IMR-90 (cell line): ENCODE results near the gene DAG1. TPM values are rescaled to one million over a fixed set of nuclear protein-coding genes. Genes with fewer than 3 reads are reported as not detected.

Experiments used
- ATAC-seq: fragments of 200-7000 bp; cut with Tn5 transposase; 2 replicates; pipeline ENCODE4 v1.9.1; 2020; ENCODE audit warnings: low read depth, mild to moderate bottlenecking, moderate library complexity
- BruUV-seq: library from RNA; stranded (reverse); fragments of 400-500 nt; replicated peaks from 2 replicates; lab custom pipeline; 2021; lab: Mats Ljungman, UMichigan
- CTCF ChIA-PET: fragments of 300-600 bp; formaldehyde crosslinking; extraction: SDS; loops from one replicate; lab custom pipeline; 2021; ENCODE audit warnings: antibody characterized with exemption; lab: Yijun Ruan, JAX
- POLR2A ChIA-PET: fragments of 300-600 bp; sonication (Branson Sonifier 250); formaldehyde crosslinking; loops from one replicate; lab custom pipeline; 2022; ENCODE audit warnings: antibody characterized with exemption; ENCODE audit not compliant: unreplicated experiment; lab: Charles Lee
- DNase-seq: peaks from one replicate; pipeline ENCODE4 v3.0.0; 2013
- H2AFZ ChIP-seq: replicated peaks from 2 replicates; pipeline ENCODE3; 2013; ENCODE audit warnings: low read length, mild to moderate bottlenecking; ENCODE audit not compliant: poor library complexity
- H2AK5ac ChIP-seq: 2 replicates; pipeline ENCODE4 v1.6.1; 2013; ENCODE audit warnings: low read depth, low read length, inconsistent platforms
- H2AK9ac ChIP-seq: replicated peaks from 2 replicates; pipeline ENCODE3; 2013; ENCODE audit warnings: mild to moderate bottlenecking, low read depth, low read length, moderate library complexity; ENCODE audit not compliant: poor library complexity
- H2BK120ac ChIP-seq: 2 replicates; pipeline ENCODE4 v1.6.1; 2013; ENCODE audit warnings: low read depth, low read length, inconsistent platforms
- H2BK15ac ChIP-seq: 3 replicates; pipeline ENCODE4 v1.6.1; 2013; ENCODE audit warnings: low read depth, low read length, inconsistent platforms
- H2BK20ac ChIP-seq: 2 replicates; pipeline ENCODE4 v1.6.1; 2013; ENCODE audit warnings: low read depth, mild to moderate bottlenecking, inconsistent platforms, low read length, moderate library complexity
- H2BK5ac ChIP-seq: 2 replicates; pipeline ENCODE4 v1.6.1; 2013; ENCODE audit warnings: mild to moderate bottlenecking, low read depth, low read length, inconsistent platforms; ENCODE audit not compliant: poor library complexity, severe bottlenecking
- H3K14ac ChIP-seq: replicated peaks from 2 replicates; pipeline ENCODE4 v1.6.1; 2013; ENCODE audit warnings: low read depth, low read length, inconsistent platforms
- H3K18ac ChIP-seq: 2 replicates; pipeline ENCODE4 v1.6.1; 2013; ENCODE audit warnings: low read depth, low read length, control low read depth
- H3K23ac ChIP-seq: 2 replicates; pipeline ENCODE4 v1.6.1; 2013; ENCODE audit warnings: low read depth, low read length, inconsistent platforms
- H3K27ac ChIP-seq: 2 replicates; pipeline ENCODE4 v1.5.1; 2013; ENCODE audit warnings: mild to moderate bottlenecking, control low read depth, low read length; ENCODE audit not compliant: insufficient read depth
- H3K27me3 ChIP-seq: 2 replicates; pipeline ENCODE4 v1.6.1; 2013; ENCODE audit warnings: low read length; ENCODE audit not compliant: control insufficient read depth, insufficient read depth
- H3K36me3 ChIP-seq: 2 replicates; pipeline ENCODE4 v1.6.1; 2013; ENCODE audit warnings: low read length, mixed read lengths; ENCODE audit not compliant: control insufficient read depth, insufficient read depth
- H3K4ac ChIP-seq: 2 replicates; pipeline ENCODE4 v1.6.1; 2013; ENCODE audit warnings: low read depth, low read length, inconsistent platforms
- H3K4me1 ChIP-seq: 2 replicates; pipeline ENCODE4 v1.6.1; 2013; ENCODE audit warnings: low read length, mixed read lengths; ENCODE audit not compliant: control insufficient read depth, insufficient read depth
- H3K4me2 ChIP-seq: 2 replicates; pipeline ENCODE4 v1.6.1; 2013; ENCODE audit warnings: low read depth, mild to moderate bottlenecking, control low read depth, low read length, moderate library complexity
- H3K4me3 ChIP-seq: 2 replicates; pipeline ENCODE4 v1.5.1; 2013; ENCODE audit warnings: low read depth, mild to moderate bottlenecking, control low read depth, low read length, moderate library complexity; ENCODE audit not compliant: insufficient read depth
- H3K56ac ChIP-seq: 2 replicates; pipeline ENCODE4 v1.6.1; 2013; ENCODE audit warnings: low read length, inconsistent platforms; ENCODE audit not compliant: insufficient read depth; ENCODE audit errors: extremely low read depth
- H3K79me1 ChIP-seq, 2 experiments: 2 replicates each; pipeline ENCODE4 v1.6.1; 2013; ENCODE audit warnings: low read length in 2 of 2, inconsistent platforms in 1 of 2, low read depth in 1 of 2
- H3K9ac ChIP-seq: 2 replicates; pipeline ENCODE4 v1.6.1; 2013; ENCODE audit warnings: low read depth, low read length, control low read depth
- H3K9me1 ChIP-seq: 2 replicates; pipeline ENCODE4 v1.6.1; 2013; ENCODE audit warnings: low read length, inconsistent platforms; ENCODE audit not compliant: insufficient read depth
- H3K9me3 ChIP-seq: 2 replicates; pipeline ENCODE4 v1.6.1; 2013; ENCODE audit warnings: low read length; ENCODE audit not compliant: control insufficient read depth, insufficient read depth
- H4K20me1 ChIP-seq: 2 replicates; pipeline ENCODE4 v1.6.1; 2013; ENCODE audit warnings: low read length, inconsistent platforms; ENCODE audit not compliant: insufficient read depth
- H4K5ac ChIP-seq: 2 replicates; pipeline ENCODE4 v1.6.1; 2013; ENCODE audit warnings: mild to moderate bottlenecking, low read depth, low read length, control low read depth
- H4K8ac ChIP-seq, 2 experiments: 2 replicates each; pipeline ENCODE4 v1.6.1; 2013; ENCODE audit warnings: low read depth in 2 of 2, low read length in 2 of 2, control low read depth in 1 of 2, inconsistent platforms in 1 of 2
- H4K91ac ChIP-seq: 2 replicates; pipeline ENCODE4 v1.6.1; 2013; ENCODE audit warnings: low read depth, low read length, inconsistent platforms; ENCODE audit not compliant: insufficient read depth
- BHLHE40 ChIP-seq: fragments of 150-350 bp; IDR thresholded peaks from 2 replicates; pipeline ENCODE4 v1.6.1; 2016; ENCODE audit warnings: mild to moderate bottlenecking, low read depth, low read length
- WGBS, 2 experiments: methylation state at CpG; one replicate each; pipeline versions ENCODE4 v1.1.5 to v1.1.7; 2013; ENCODE audit warnings: missing lambda C conversion rate in 2 of 2; ENCODE audit not compliant: insufficient read length in 1 of 2; ENCODE audit errors: extremely low coverage in 2 of 2; 5-methylcytosine and 5-hydroxymethylcytosine counted together
- dilution Hi-C: fragments of 300-500 bp; cut with HindIII; formaldehyde crosslinking; loops from one replicate; pipeline ENCODE4 v1.14.3; 2018; ENCODE audit warnings: low sequenced_read_pairs; ENCODE audit not compliant: unreplicated experiment
- in situ Hi-C: fragments of 300-500 bp; cut with MboI; formaldehyde crosslinking; loops from 3 replicates; pipeline ENCODE4 v1.14.3; 2019; ENCODE audit warnings: low sequenced_read_pairs, inconsistent platforms, mixed read lengths
- intact Hi-C: fragments of 100-400 bp; cut with micrococcal nuclease; formaldehyde crosslinking; loops from 2 replicates; pipeline ENCODE4 v1.10.0; 2022
- polyA plus RNA-seq, 3 experiments: library from polyadenylated mRNA; depleted of rRNA; stranded (reverse); fragments of >200 nt; gene quantifications; 2 replicates each; pipeline ENCODE4 v1.2.3, GENCODE V29; 2012; ENCODE audit warnings: low replicate concordance in 1 of 3
- total RNA-seq: library from RNA; depleted of rRNA; stranded (reverse); fragments of >200 nt; gene quantifications from 2 replicates; pipeline ENCODE4 v1.2.3, GENCODE V29; 2012

DAG1 gene
- total and polyA plus RNA-seq, 2 of the 4 experiments (the other 2 are of a cell fraction), result 31.0 to 40.2 TPM

DNA sequence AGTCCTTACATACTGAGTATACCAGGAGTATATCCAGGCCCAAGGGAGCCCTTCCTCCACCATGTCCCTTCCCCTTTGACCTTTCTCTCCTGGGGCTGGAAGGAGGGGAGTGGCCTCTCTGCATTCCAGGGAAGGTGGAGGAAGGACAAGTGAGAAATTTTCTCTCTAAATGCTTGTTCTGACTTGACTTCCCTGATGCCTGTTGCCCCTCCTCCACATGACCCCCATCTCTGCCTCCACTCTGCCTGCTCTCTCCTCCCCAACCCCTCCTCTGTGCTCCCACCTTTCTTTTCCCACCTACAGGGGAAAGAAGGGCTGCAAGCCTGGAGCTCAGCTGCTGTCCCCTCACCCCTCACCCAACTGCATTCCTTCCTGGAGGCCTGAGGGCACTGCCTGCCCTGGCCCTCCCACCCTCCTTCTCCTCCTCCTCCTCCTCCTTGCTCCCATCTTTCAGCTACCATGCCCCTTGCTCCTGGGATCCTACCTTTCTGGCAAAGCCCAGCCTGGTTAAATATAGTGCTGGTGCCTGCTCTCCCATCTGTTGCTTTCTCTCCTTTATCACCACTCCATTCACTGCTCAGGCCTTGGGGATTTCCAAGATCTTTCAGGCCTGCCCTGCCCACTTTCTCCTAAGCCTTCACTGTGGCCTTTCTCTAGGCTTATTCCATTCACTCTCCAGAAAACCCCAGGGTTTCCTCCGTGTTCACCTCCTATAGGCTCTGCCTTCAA is 8.5 kb upstream of the DAG1 start:
- no TSS peak for BruUV-seq
- Histone ChIP-seq H3K9me3 (no peaks in the 10 kb centered on the region), H3K9ac (peak overlapping the region; percentile 44), H3K4me2 (no peak overlapping the region; the same call in 1 of the 2 replicates), H2AK5ac (peak overlapping the region; percentile 64; the same call in 1 of the 2 replicates), H3K56ac (peak overlapping the region; percentile 8; the same call in 1 of the 2 replicates), H3K23ac (peak overlapping the region; percentile 44; the same call in 1 of the 2 replicates), H2BK120ac (peak overlapping the region; percentile 64), H3K27ac (no peak overlapping the region), H3K14ac (peak overlapping the region; percentile 81), H2BK15ac (peak overlapping the region; percentile 45; the same call in 2 of the 3 replicates), H3K18ac (peak overlapping the region; percentile 59; the same call in 1 of the 2 replicates), H3K4me3 (no peak overlapping the region), H4K5ac (peak overlapping the region; percentile 77), H3K4ac (peak overlapping the region; percentile 84), H3K4me1 (peaks cover 18% of the 10 kb centered on the region), H3K36me3 (no peaks in the 10 kb centered on the region), H4K91ac (peak overlapping the region; percentile 72), H4K20me1 (no peaks in the 10 kb centered on the region), H3K27me3 (no peaks in the 10 kb centered on the region), H2AK9ac (peak overlapping the region; percentile 86), H2BK5ac (peak overlapping the region; percentile 77), H3K79me1 (no peaks in the 10 kb centered on the region), H3K9me1 (peaks cover 16% of the 10 kb centered on the region), H2BK20ac (peak overlapping the region; percentile 61), H2AFZ (peak overlapping the region; percentile 85), H4K8ac (peak overlapping the region; percentile 13 to 93; a peak in 3 of 4 replicates)
- TF ChIP-seq BHLHE40, result no peak
- dilution Hi-C loops (no loop called here), in situ Hi-C loops (no loop called here), intact Hi-C loops (no loop called here)
- ChIA-PET POLR2A (no interaction called here), CTCF (no interaction called here)
- ATAC-seq (peak; percentile 69), DNase-seq (peak; percentile 57)
- WGBS, 2 experiments, result no CpG with 5 or more reads among the region's 1 CpG
